ENCODE results near the gene GMCL2. TPM values are rescaled to one million over a fixed set of nuclear protein-coding genes. Genes with fewer than 3 reads are reported as not detected.
"Not testable (repeated sequence)": the region's sequence is repeated elsewhere in the genome, so short reads cannot be mapped to it uniquely, and the experiment has no call there.

GMCL2 gene
- total RNA-seq, 2 experiments from 2014 or later: not detected

DNA sequence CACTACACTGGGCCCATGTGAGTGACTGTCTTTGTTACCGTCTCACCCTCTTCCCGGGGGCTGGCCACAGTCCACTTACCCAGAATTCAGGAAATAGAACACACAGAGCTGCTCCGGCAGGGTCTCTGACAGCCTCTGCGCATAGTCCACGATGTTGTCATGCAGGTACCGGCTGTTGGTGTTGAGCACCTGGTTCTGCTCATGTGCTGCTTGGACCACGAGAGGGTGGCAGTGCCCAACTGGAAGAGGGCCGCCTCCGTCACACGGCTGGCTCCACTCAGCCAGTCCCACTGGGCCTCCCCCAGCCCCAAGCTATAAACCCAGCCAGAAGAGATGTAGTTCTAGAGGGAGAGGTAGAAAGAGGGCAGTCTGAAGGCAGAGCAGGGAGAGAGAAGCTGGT, 42.7 kb upstream of the GMCL2 start:
- Mint-ChIP-seq H3K27me3 (ENCODE audit: low read depth) (no peaks in the 10 kb centered on the region), H3K36me3 (ENCODE audit: low read depth) (peaks cover 56% of the 10 kb centered on the region), H3K4me3 (peak overlapping the region; percentile 66), H3K9me3 (no peaks in the 10 kb centered on the region), H3K27ac (no peak overlapping the region), H3K4me1 (ENCODE audit: low read depth) (peaks cover 50% of the 10 kb centered on the region)
- no peak for DNase-seq
- intact Hi-C loops (cut with micrococcal nuclease): loop anchor here (5.0 to 10.0 kb wide), 2 partner anchors 502 to 915 kb away; partner anchors contain the start of gene ZNF354A
- CTCF ChIA-PET: no interaction called here

DNA sequence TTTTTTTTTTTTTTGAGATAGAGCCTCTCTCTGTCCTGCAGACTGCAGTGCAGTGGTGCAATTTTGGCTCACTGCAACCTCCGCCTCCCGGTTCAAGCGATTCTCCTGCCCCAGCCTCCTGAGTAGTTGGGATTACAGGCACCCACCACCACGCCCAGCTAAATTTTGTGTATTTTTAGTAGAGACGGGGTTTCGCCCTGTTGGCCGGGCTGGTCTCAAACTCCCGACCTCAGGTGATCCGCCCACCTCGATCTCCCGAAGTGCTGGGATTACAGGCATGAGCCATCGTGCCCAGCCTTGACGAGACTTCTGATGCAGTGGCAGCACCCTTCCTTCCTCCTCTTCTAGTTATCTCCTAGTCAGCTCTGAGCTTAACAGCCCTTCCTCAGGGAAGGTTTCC, 41.9 kb upstream of the GMCL2 start:
- Mint-ChIP-seq H3K27ac (peak overlapping the region; percentile 68), H3K36me3 (ENCODE audit: low read depth) (peaks cover 57% of the 10 kb centered on the region), H3K4me1 (ENCODE audit: low read depth) (peaks cover 49% of the 10 kb centered on the region), H3K4me3 (peak overlapping the region; percentile 2)
- CTCF ChIA-PET; intact Hi-C loops (cut with micrococcal nuclease); H3K9me3 Mint-ChIP-seq; H3K27me3 Mint-ChIP-seq (ENCODE audit: low read depth); DNase-seq: not testable (repeated sequence)

DNA sequence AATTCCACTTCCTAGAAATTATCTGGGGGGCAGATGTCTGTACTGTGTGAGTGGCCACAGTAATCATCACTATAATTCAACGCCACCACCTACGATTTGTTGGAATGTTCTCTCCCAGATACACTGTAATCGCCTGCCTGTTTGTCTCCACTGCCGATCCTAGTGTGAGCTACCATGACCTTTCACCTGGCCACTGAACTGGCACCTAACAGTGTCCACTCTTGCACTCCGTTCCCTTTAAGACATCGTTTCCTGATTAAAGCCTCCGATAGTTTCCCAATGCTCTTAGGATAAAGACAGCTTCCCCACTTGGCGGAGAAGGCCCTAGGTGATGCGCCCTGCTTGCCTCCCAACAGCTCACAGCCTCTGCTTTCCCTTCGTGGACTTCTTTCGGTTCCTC, 41.4 kb upstream of the GMCL2 start:
- no peak overlapping the region for H3K4me3 Mint-ChIP-seq
- CTCF ChIA-PET: no interaction called here
- intact Hi-C loops (cut with micrococcal nuclease): no loop called here
- H3K27me3 Mint-ChIP-seq (ENCODE audit: low read depth): no peaks in the 10 kb centered on the region
- peaks cover 59% of the 10 kb centered on the region for H3K36me3 Mint-ChIP-seq (ENCODE audit: low read depth)
- H3K9me3 Mint-ChIP-seq: no peaks in the 10 kb centered on the region
- peak overlapping the region; percentile 3 for H3K27ac Mint-ChIP-seq
- H3K4me1 Mint-ChIP-seq (ENCODE audit: low read depth): peaks cover 49% of the 10 kb centered on the region
- DNase-seq: no peak

DNA sequence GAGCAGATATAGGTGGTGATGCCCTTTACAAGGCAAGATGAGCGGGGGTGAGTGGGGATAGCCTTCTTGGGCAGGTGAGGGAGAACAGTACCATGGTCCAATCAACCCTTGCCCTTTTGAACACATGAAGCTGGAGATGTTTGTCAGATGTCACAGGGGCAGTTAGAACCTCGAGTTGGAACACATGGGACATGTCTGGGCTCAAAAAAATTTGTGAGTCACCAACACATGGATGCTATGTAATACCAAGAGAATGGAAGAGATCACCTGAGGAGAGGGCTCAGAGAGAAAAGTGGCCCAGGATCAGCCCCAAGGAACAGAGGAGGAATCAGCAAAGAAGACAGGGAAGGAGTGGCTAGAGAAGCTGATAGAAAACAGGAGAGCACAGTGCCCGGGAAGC, 40.8 kb upstream of the GMCL2 start:
- H3K9me3 Mint-ChIP-seq: no peaks in the 10 kb centered on the region
- intact Hi-C loops (cut with micrococcal nuclease): no loop called here
- peak overlapping the region; percentile 31 for H3K27ac Mint-ChIP-seq
- H3K4me3 Mint-ChIP-seq: no peak overlapping the region
- DNase-seq: no peak
- H3K27me3 Mint-ChIP-seq (ENCODE audit: low read depth): no peaks in the 10 kb centered on the region
- CTCF ChIA-PET: no interaction called here
- H3K36me3 Mint-ChIP-seq (ENCODE audit: low read depth): peaks cover 64% of the 10 kb centered on the region
- H3K4me1 Mint-ChIP-seq (ENCODE audit: low read depth): peaks cover 48% of the 10 kb centered on the region

DNA sequence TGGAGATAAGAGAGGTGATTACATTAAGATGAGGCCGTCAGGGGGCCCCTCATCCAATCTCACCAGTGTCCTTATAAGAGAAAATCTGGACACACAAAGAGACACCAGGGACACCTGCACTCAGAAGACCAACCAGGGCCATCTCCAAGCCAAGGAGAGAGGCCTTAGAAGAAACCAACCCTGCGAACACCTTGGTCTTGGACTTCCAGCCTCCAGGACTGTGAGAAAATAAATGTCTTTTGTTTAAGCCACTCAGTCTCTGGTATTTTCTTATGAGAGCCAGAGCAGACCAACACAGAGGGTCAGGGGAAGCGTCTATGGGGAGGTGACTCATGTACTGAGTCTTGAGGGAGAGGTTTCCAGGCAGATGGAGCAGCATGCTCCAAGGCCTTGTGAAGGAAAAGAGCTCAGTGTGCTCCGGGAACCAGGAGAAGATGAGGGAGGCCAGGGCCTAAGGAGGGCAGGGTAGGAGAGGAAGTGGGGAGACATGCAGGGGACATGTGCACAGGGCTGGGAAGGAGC, 40.0 kb upstream of the GMCL2 start:
- DNase-seq: no peak
- intact Hi-C loops (cut with micrococcal nuclease): no loop called here
- H3K36me3 Mint-ChIP-seq (ENCODE audit: low read depth): peaks cover 65% of the 10 kb centered on the region
- H3K27me3 Mint-ChIP-seq (ENCODE audit: low read depth): no peaks in the 10 kb centered on the region
- no peaks in the 10 kb centered on the region for H3K9me3 Mint-ChIP-seq
- CTCF ChIA-PET: interaction anchor here (2.5 kb wide), 1 partner anchor 8 kb away, joined by 7 read pairs; no protein-coding TSS in a partner anchor
- H3K4me3 Mint-ChIP-seq: no peak overlapping the region
- peaks cover 47% of the 10 kb centered on the region for H3K4me1 Mint-ChIP-seq (ENCODE audit: low read depth)
- no peak overlapping the region for H3K27ac Mint-ChIP-seq

DNA sequence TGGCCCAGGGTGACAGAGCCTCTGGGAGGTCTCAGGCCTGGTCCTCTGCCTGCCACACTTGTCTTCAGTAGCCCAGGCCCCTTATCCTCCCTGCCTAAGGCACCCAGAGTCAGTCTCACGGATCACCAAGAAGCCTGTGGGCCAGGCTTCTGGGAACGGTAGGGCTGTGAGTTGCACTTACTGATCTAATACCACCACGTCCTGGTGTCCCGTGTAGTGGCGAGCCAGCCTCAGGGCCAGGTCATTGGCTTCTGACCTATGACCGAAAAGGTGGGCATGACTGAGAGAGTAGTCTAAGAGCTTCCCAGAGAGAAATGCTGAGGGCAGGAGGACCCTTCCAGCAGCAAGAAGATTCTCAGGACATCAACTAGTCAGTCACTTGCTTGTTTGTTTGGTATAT, 38.0 kb upstream of the GMCL2 start:
- DNase-seq: no peak
- intact Hi-C loops (cut with micrococcal nuclease): no loop called here
- Mint-ChIP-seq H3K4me3 (no peak overlapping the region), H3K27ac (no peak overlapping the region), H3K9me3 (no peaks in the 10 kb centered on the region), H3K27me3 (ENCODE audit: low read depth) (no peaks in the 10 kb centered on the region), H3K36me3 (ENCODE audit: low read depth) (peaks cover 58% of the 10 kb centered on the region), H3K4me1 (ENCODE audit: low read depth) (peaks cover 44% of the 10 kb centered on the region)
- CTCF ChIA-PET: interaction anchor here (2.5 kb wide), 1 partner anchor 10 kb away, joined by 7 read pairs; no protein-coding TSS in a partner anchor

DNA sequence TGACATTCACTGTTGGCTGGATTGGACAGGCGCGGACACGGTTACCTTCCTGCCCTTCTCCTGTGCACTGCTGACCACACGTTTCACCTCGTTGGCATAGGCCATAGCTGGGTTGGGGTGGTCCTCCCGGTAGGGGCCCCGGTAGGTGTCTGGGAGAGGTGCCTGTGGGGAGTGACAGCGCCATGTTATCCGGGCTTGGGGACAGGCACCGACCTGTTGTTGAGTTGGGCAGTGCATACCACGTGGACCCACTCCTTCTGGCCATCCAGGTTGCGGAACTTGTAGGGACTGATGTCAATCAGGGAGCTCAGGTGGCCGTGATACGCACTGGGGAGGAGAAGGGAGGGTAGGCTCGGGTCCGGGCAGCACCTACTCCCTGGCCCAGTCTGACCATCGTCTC, 37.2 kb upstream of the GMCL2 start:
- CTCF ChIA-PET: interaction anchor here (2.5 kb wide), 1 partner anchor 11 kb away, joined by 7 read pairs; no protein-coding TSS in a partner anchor
- Mint-ChIP-seq H3K27ac (no peak overlapping the region), H3K9me3 (no peaks in the 10 kb centered on the region), H3K36me3 (ENCODE audit: low read depth) (peaks cover 56% of the 10 kb centered on the region), H3K27me3 (ENCODE audit: low read depth) (no peaks in the 10 kb centered on the region), H3K4me1 (ENCODE audit: low read depth) (peaks cover 37% of the 10 kb centered on the region), H3K4me3 (no peak overlapping the region)
- intact Hi-C loops (cut with micrococcal nuclease): no loop called here
- no peak for DNase-seq

DNA sequence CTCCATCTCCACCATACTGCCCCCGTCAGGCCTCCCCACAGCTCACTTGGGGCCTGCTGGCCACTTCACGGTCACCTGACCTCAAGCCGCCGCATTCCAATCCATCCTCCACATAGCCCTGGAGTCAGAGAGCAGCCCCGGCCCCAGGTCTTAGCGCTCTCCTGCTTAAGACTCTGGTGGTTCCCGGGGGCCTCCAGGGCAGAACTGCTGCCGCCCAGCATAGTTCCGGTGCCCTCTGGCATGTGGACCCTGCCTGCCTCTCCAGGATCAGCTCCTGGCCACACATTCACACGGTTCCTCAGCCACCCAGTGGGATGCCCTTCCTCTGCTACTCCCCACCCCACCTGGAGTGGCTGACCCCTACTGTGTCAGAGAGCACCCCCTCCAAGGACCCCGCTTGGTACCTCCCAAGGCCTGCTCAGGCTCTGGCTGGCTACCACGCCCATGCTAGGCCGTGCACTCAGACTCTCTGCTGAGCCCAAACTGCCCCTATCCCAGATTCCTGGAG, 36.7 kb upstream of the GMCL2 start:
- H3K36me3 Mint-ChIP-seq (ENCODE audit: low read depth): peaks cover 55% of the 10 kb centered on the region
- no peaks in the 10 kb centered on the region for H3K9me3 Mint-ChIP-seq
- H3K27me3 Mint-ChIP-seq (ENCODE audit: low read depth): no peaks in the 10 kb centered on the region
- peak overlapping the region; percentile 28 for H3K27ac Mint-ChIP-seq
- no peak for DNase-seq
- intact Hi-C loops (cut with micrococcal nuclease): no loop called here
- peaks cover 33% of the 10 kb centered on the region for H3K4me1 Mint-ChIP-seq (ENCODE audit: low read depth)
- no peak overlapping the region for H3K4me3 Mint-ChIP-seq
- CTCF ChIA-PET: no interaction called here

DNA sequence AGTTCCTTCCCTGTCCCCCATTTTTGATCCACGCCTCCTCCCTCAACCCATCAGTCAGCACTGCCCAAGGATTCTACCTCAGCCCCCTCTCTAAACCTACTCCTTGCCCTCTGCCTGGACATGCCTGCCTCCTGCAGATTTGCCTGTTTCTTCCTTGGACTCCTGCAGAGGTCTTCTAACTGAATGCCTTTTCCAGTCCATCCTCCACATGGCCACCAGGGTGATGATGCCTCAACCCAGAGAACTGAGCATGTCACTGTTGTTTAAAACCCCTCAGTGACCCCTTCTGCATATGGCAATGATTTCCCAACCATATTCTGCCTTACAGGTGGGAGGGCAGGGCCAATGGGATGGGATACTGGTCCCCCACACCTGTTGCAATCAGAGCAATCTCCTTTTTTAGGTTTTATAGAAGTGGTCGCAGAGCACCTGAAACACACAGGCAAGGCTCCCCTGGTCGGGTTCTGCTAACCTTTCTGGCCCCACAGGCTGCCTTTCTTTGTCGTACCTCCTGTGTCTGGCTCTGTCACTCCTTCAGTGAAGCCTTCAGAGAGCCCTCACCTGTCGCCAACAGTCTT, 36.1 kb upstream of the GMCL2 start:
- Mint-ChIP-seq H3K4me1 (ENCODE audit: low read depth) (peaks cover 28% of the 10 kb centered on the region), H3K36me3 (ENCODE audit: low read depth) (peaks cover 55% of the 10 kb centered on the region), H3K9me3 (no peaks in the 10 kb centered on the region), H3K4me3 (no peak overlapping the region), H3K27ac (peak overlapping the region; percentile 62), H3K27me3 (ENCODE audit: low read depth) (no peaks in the 10 kb centered on the region)
- no peak for DNase-seq
- intact Hi-C loops (cut with micrococcal nuclease): no loop called here
- CTCF ChIA-PET: no interaction called here

DNA sequence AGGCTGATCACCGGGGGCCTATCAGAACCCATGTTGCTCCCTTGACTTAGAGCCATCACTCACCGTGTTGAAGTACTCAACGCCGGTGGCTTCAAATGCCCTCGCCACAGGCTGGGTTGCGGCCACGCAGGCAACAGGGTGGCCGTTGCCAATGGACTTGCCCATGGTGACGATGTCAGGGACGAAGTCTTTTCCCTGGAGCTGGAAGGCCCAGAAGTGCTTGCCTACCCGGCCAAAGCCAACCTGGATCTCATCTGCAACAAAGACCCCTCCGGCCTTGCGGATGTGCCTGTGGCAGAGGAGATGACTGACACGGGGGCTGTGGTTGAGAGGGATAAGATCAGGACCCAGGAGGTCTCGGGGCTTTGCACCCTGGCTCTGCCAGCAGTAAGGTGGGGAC, 35.1 kb upstream of the GMCL2 start:
- Mint-ChIP-seq H3K9me3 (no peaks in the 10 kb centered on the region), H3K27me3 (ENCODE audit: low read depth) (no peaks in the 10 kb centered on the region)
- CTCF ChIA-PET: no interaction called here

DNA sequence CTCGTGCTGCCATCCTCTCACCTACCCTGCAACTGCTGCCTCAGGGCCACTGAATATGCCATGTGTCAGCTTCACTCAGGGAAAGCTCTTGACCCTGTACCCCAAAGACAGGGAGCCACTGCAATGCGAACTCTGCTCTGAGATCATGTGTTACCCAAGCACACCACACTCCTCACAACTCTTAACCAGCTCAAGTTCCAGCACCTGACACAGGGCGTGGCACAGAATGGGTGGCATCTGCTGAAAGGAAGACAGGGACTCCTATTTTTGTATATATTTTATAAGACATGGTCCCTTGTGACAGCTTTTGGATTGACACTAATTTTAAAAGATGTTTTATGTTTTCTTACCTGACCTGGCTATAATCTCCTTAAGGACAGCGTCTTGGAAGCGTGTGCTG, 34.7 kb upstream of the GMCL2 start:
- peaks cover 17% of the 10 kb centered on the region for H3K4me1 Mint-ChIP-seq (ENCODE audit: low read depth)
- CTCF ChIA-PET: interaction anchor here (0.5 kb wide), 1 partner anchor 1530 kb away, joined by 3 read pairs; no protein-coding TSS in a partner anchor
- no peaks in the 10 kb centered on the region for H3K9me3 Mint-ChIP-seq
- peaks cover 42% of the 10 kb centered on the region for H3K36me3 Mint-ChIP-seq (ENCODE audit: low read depth)
- H3K27me3 Mint-ChIP-seq (ENCODE audit: low read depth): no peaks in the 10 kb centered on the region
- no peak for DNase-seq
- H3K4me3 Mint-ChIP-seq: no peak overlapping the region
- intact Hi-C loops (cut with micrococcal nuclease): no loop called here
- H3K27ac Mint-ChIP-seq: no peak overlapping the region

More for the DNA sequence above, 35.1 kb upstream of the GMCL2 start:
- no peak for DNase-seq
- Mint-ChIP-seq H3K4me1 (ENCODE audit: low read depth) (peaks cover 19% of the 10 kb centered on the region), H3K4me3 (no peak overlapping the region), H3K36me3 (ENCODE audit: low read depth) (peaks cover 47% of the 10 kb centered on the region), H3K27ac (no peak overlapping the region)
- intact Hi-C loops (cut with micrococcal nuclease): no loop called here

DNA sequence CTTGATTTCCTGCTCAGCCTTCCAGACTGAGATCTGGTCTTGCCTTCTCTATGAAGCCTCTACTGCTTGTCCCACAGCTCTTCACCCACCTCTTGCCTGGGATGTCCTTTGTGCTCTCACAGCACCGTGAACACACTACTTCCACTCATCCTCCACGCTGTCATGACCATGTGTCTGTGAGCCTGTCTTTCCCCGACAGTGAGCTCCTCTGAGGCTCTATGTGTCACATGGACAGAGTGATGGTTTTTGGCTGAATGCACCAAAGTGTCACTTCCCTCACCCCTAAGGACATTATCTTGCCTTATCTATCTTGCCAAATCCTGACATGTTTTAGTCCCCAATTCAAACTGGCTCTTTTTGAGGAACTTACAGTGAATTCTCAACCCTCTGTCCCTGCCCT, 34.1 kb upstream of the GMCL2 start:
- peaks cover 18% of the 10 kb centered on the region for H3K4me1 Mint-ChIP-seq (ENCODE audit: low read depth)
- H3K36me3 Mint-ChIP-seq (ENCODE audit: low read depth): peaks cover 39% of the 10 kb centered on the region
- no peaks in the 10 kb centered on the region for H3K27me3 Mint-ChIP-seq (ENCODE audit: low read depth)
- no peak for DNase-seq
- no peak overlapping the region for H3K4me3 Mint-ChIP-seq
- intact Hi-C loops (cut with micrococcal nuclease): no loop called here
- H3K9me3 Mint-ChIP-seq: no peaks in the 10 kb centered on the region
- CTCF ChIA-PET: interaction anchor here (0.5 kb wide), 1 partner anchor 1531 kb away, joined by 3 read pairs; no protein-coding TSS in a partner anchor
- peak overlapping the region; percentile 4 for H3K27ac Mint-ChIP-seq

DNA sequence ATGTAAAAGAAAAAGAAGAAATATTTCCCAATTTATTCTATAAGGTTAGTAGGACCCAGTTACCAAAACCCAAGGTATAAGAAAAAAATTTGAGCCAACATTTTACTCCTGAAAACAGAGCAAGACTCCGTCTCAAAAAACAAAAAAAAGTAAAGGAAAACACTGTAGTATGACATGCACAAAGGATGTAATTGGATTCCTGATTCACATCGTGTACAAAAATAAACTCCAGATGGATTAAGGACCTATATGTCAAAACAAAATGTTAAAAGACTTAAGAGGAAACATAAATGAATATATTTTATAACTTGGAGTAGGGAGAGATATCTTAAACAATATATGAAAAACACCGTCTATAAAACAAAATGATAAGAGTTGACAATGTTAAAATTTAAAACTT, 31.7 kb upstream of the GMCL2 start:
- Mint-ChIP-seq H3K4me3 (no peak overlapping the region), H3K4me1 (ENCODE audit: low read depth) (peaks cover 23% of the 10 kb centered on the region), H3K27ac (no peak overlapping the region), H3K9me3 (no peaks in the 10 kb centered on the region), H3K27me3 (ENCODE audit: low read depth) (no peaks in the 10 kb centered on the region), H3K36me3 (ENCODE audit: low read depth) (peaks cover 41% of the 10 kb centered on the region)
- DNase-seq: no peak
- CTCF ChIA-PET: no interaction called here
- intact Hi-C loops (cut with micrococcal nuclease): no loop called here

Data from activated naive CD4-positive, alpha-beta T cell treated with anti-CD3 and anti-CD28 coated beads for 36 hours (primary cell).